H1 (cell line): ENCODE measurements around the gene CNBD2. TPM values are rescaled to one million over a fixed set of nuclear protein-coding genes. Genes with fewer than 3 reads are reported as not detected.
A peak's percentile ranks its signal among the peaks of the same experiment; 100 is the strongest.

Experiments
- CTCF ChIA-PET: fragments of 300-600 bp; sonication (Branson Sonifier 250); formaldehyde crosslinking; loops from one replicate; lab custom pipeline; 2021; ENCODE audit not compliant: partially characterized antibody; lab: Charles Lee
- POLR2A ChIA-PET: fragments of 300-600 bp; sonication (Branson Sonifier 250); formaldehyde crosslinking; loops from one replicate; lab custom pipeline; 2021; ENCODE audit warnings: inconsistent platforms; ENCODE audit not compliant: partially characterized antibody; lab: Charles Lee
- DNase-seq, 2 experiments: peaks; one replicate each; pipeline versions ENCODE4 v3.0.0 to v3.0.0-alpha.2; 2010 to 2022; ENCODE audit warnings: low spot score in 2 of 2, low read depth in 1 of 2, mixed read lengths in 1 of 2
- FAIRE-seq: peaks from 2 replicates; lab custom pipeline; 2011; peaks lifted over from hg19 to GRCh38; lab: Jason Lieb, UNC
- H2AFZ ChIP-seq: 2 replicates; pipeline ENCODE4 v1.8.1; 2012; ENCODE audit warnings: low read length, inconsistent platforms
- H2AK5ac ChIP-seq: 2 replicates; pipeline ENCODE4 v1.6.1; 2013; ENCODE audit warnings: low read depth, low read length
- H2BK120ac ChIP-seq: replicated peaks from 2 replicates; pipeline ENCODE3; 2013; ENCODE audit warnings: low read depth, low read length, inconsistent platforms
- H2BK12ac ChIP-seq: 2 replicates; pipeline ENCODE4 v1.6.1; 2013; ENCODE audit warnings: low read depth, low read length
- H2BK15ac ChIP-seq: 2 replicates; pipeline ENCODE4 v1.6.1; 2013; ENCODE audit warnings: low read length
- H2BK20ac ChIP-seq: 2 replicates; pipeline ENCODE4 v1.6.1; 2013; ENCODE audit warnings: low read length
- H2BK5ac ChIP-seq: 2 replicates; pipeline ENCODE4 v1.6.1; 2013; ENCODE audit warnings: low read depth, low read length
- H3K14ac ChIP-seq: 2 replicates; pipeline ENCODE4 v1.6.1; 2013; ENCODE audit warnings: inconsistent platforms; ENCODE audit not compliant: insufficient read length
- H3K18ac ChIP-seq: 2 replicates; pipeline ENCODE4 v1.6.1; 2013; ENCODE audit warnings: low read length; ENCODE audit errors: extremely low read depth
- H3K23ac ChIP-seq: 2 replicates; pipeline ENCODE4 v1.6.1; 2013; ENCODE audit warnings: inconsistent platforms; ENCODE audit not compliant: insufficient read length
- H3K23me2 ChIP-seq: 2 replicates; pipeline ENCODE4 v1.6.1; 2013; ENCODE audit warnings: low read depth, low read length
- H3K27ac ChIP-seq: 2 replicates; pipeline ENCODE4 v1.6.1; 2011; ENCODE audit warnings: low read depth, low read length, inconsistent platforms
- H3K27me3 ChIP-seq, 4 experiments: replicated peaks in 1 of 4; 1 replicate in 1 of 4; 2 replicates in 3 of 4; pipeline versions ENCODE4 v1.6.1 to v1.8.1; 2011 to 2013; ENCODE audit warnings: low read length in 3 of 4, mild to moderate bottlenecking in 3 of 4, inconsistent platforms in 2 of 4, mixed read lengths in 2 of 4, moderate library complexity in 1 of 4; ENCODE audit not compliant: control insufficient read depth in 3 of 4, insufficient read depth in 3 of 4; ENCODE audit errors: extremely low read depth in 1 of 4
- H3K36me3 ChIP-seq, 4 experiments: 2 replicates each; pipeline versions ENCODE4 v1.6.1 to v1.8.1; 2011 to 2013; ENCODE audit warnings: mild to moderate bottlenecking in 4 of 4, low read length in 3 of 4, moderate library complexity in 2 of 4, control low read depth in 1 of 4, inconsistent platforms in 1 of 4; ENCODE audit not compliant: insufficient read depth in 4 of 4, control insufficient read depth in 2 of 4
- H3K4ac ChIP-seq: replicated peaks from 2 replicates; pipeline ENCODE3; 2013; ENCODE audit warnings: low read length, low read depth, mixed read lengths, inconsistent platforms; ENCODE audit not compliant: insufficient read length
- H3K4me1 ChIP-seq, 4 experiments: replicated peaks in 1 of 4; 1 replicate in 1 of 4; 2 replicates in 3 of 4; pipeline versions ENCODE4 v1.6.1 to v1.8.1; 2011 to 2013; ENCODE audit warnings: low read length in 3 of 4, inconsistent platforms in 2 of 4, mixed read lengths in 1 of 4; ENCODE audit not compliant: insufficient read depth in 4 of 4, control insufficient read depth in 3 of 4
- H3K4me2 ChIP-seq, 2 experiments: 2 replicates each; pipeline versions ENCODE4 v1.6.1 to v1.8.1; 2011 to 2013; ENCODE audit warnings: low read depth in 2 of 2, low read length in 2 of 2, control low read depth in 1 of 2, inconsistent platforms in 1 of 2, mild to moderate bottlenecking in 1 of 2; ENCODE audit not compliant: insufficient read depth in 1 of 2
- H3K4me3 ChIP-seq, 4 experiments: fragments of 200-600, 300-600 bp in 1 of 4; sonication (generic), shearing (Covaris generic), sonication (Bioruptor Twin) in 1 of 4; 2 replicates each; pipeline versions ENCODE4 v1.5.1 to v1.8.1; 2011 to 2016; ENCODE audit warnings: low read length in 4 of 4, low read depth in 3 of 4, control low read depth in 2 of 4, inconsistent platforms in 2 of 4, mild to moderate bottlenecking in 2 of 4, mixed read lengths in 1 of 4, moderate library complexity in 1 of 4; ENCODE audit not compliant: insufficient read depth in 2 of 4; ENCODE audit errors: extremely low read depth in 1 of 4
- H3K56ac ChIP-seq: replicated peaks from 2 replicates; pipeline ENCODE3; 2013; ENCODE audit warnings: low read depth, mild to moderate bottlenecking, mixed read lengths, low read length, inconsistent platforms; ENCODE audit not compliant: insufficient read length
- H3K79me1 ChIP-seq: 2 replicates; pipeline ENCODE4 v1.6.1; 2013; ENCODE audit warnings: low read depth, low read length, control low read depth
- H3K79me2 ChIP-seq, 2 experiments: 2 replicates each; pipeline versions ENCODE4 v1.6.1 to v1.8.1; 2012 to 2013; ENCODE audit warnings: low read length in 2 of 2, mild to moderate bottlenecking in 2 of 2, inconsistent platforms in 1 of 2; ENCODE audit not compliant: insufficient read depth in 2 of 2, control insufficient read depth in 1 of 2
- H3K9ac ChIP-seq, 4 experiments: replicated peaks in 1 of 4; 1 replicate in 1 of 4; 2 replicates in 3 of 4; pipeline versions ENCODE4 v1.6.1 to v1.8.1; 2011 to 2013; ENCODE audit warnings: low read depth in 3 of 4, low read length in 3 of 4, control low read depth in 2 of 4, mild to moderate bottlenecking in 2 of 4, moderate library complexity in 2 of 4, inconsistent platforms in 1 of 4; ENCODE audit errors: extremely low read depth in 1 of 4
- H3K9me3 ChIP-seq, 2 experiments: 2 replicates each; pipeline versions ENCODE4 v1.6.1 to v1.8.1; 2012 to 2013; ENCODE audit warnings: mild to moderate bottlenecking in 2 of 2, moderate library complexity in 2 of 2, control low read depth in 1 of 2, inconsistent platforms in 1 of 2, low read depth in 1 of 2, low read length in 1 of 2, mixed read lengths in 1 of 2; ENCODE audit not compliant: insufficient read depth in 2 of 2
- H4K20me1 ChIP-seq, 2 experiments: replicated peaks in 1 of 2; 2 replicates each; pipeline versions ENCODE3 to v1.8.1; 2011 to 2013; ENCODE audit warnings: inconsistent platforms in 2 of 2, low read length in 2 of 2, mild to moderate bottlenecking in 1 of 2; ENCODE audit not compliant: insufficient read depth in 2 of 2, control insufficient read depth in 1 of 2
- H4K5ac ChIP-seq: 2 replicates; pipeline ENCODE4 v1.6.1; 2013; ENCODE audit warnings: low read length, low read depth, mixed read lengths, inconsistent platforms; ENCODE audit not compliant: insufficient read length
- H4K8ac ChIP-seq: 2 replicates; pipeline ENCODE4 v1.8.0; 2013; ENCODE audit warnings: mild to moderate bottlenecking, moderate library complexity, low read length, inconsistent platforms; ENCODE audit not compliant: insufficient read depth; ENCODE audit errors: extremely low read depth
- H4K91ac ChIP-seq: replicated peaks from 2 replicates; pipeline ENCODE3; 2013; ENCODE audit warnings: low read length, mixed read lengths, inconsistent platforms; ENCODE audit not compliant: insufficient read length
- BACH1 ChIP-seq: IDR thresholded peaks from 2 replicates; pipeline ENCODE4 v1.6.1; 2012; ENCODE audit warnings: low read length, improper control_type of control experiment
- WGBS, 2 experiments: shearing (Covaris generic) in 1 of 2; methylation state at CpG; one replicate each; pipeline versions ENCODE4 v1.1.6 to v1.1.7; 2013 to 2015; ENCODE audit warnings: low lambda C conversion rate in 2 of 2, mixed read lengths in 2 of 2, inconsistent platforms in 1 of 2, low coverage in 1 of 2, missing lambda C conversion rate in 1 of 2; ENCODE audit not compliant: insufficient replicate concordance in 2 of 2, insufficient coverage in 1 of 2, insufficient read length in 1 of 2; ENCODE audit errors: extremely low coverage in 1 of 2, missing lambda C conversion rate in 1 of 2; 5-methylcytosine and 5-hydroxymethylcytosine counted together
- polyA plus RNA-seq, 7 experiments: library from polyadenylated mRNA; depleted of rRNA in 3 of 7; stranded (reverse) in 5 of 7; unstranded in 2 of 7; fragments of >200 nt in 5 of 7; fragments of 200-250 nt in 2 of 7; gene quantifications; 1 replicate in 5 of 7; 2 replicates in 1 of 7; 4 replicates in 1 of 7; pipeline versions ENCODE4 v1.2.1 to v1.2.3, GENCODE V29; 2011 to 2013; ENCODE audit warnings: missing spikeins in 2 of 7, mixed read lengths in 2 of 7
- total RNA-seq: library from RNA; stranded (reverse); fragmentation: NEBNext Ultra II Directional; extraction: Animal tissue kit (Norgen Biotek cat#: 25700); gene quantifications from 2 replicates; pipeline ENCODE4 v1.2.1, GENCODE V29; 2021

Gene CNBD2
- total and polyA plus RNA-seq, 2 of the 8 experiments (the other 6 are each of a cell fraction or from before 2014, with no cell fraction given), result 2.6 to 4.5 TPM

- H2BK120ac ChIP-seq, result no peak overlapping the region
- no peak overlapping the region for H3K27ac ChIP-seq
- H3K79me1 ChIP-seq, result no peaks in the 10 kb centered on the region
- H3K14ac ChIP-seq, result no peak overlapping the region
- peaks cover 0 to 39% of the 10 kb centered on the region in 2 experiments; a peak in 3 of 4 replicates for H3K79me2 ChIP-seq
- H3K9ac ChIP-seq, result peak overlapping the region in 1 of 4 experiments; percentile 25; a peak in 1 of 7 replicates
- H3K23ac ChIP-seq, result no peak overlapping the region
- peaks cover 0 to 4% of the 10 kb centered on the region in 2 experiments for H4K20me1 ChIP-seq
- peak overlapping the region; percentile 23 to 98 (median 52); a peak in 7 of 8 replicates for H3K4me3 ChIP-seq
- peak overlapping the region; percentile 85 for H3K18ac ChIP-seq
- peak overlapping the region; percentile 83; the same call in 1 of the 2 replicates for H2BK12ac ChIP-seq
- CTCF ChIA-PET, result interaction anchor here (0.9 to 1.7 kb wide), 5 partner anchors 57 to 165 kb away, joined by 3 to 6 read pairs (median 3); partner anchors contain the start of gene SCAND1
- 80% methylated on average over 13 of the region's 13 CpGs; no CpG with 5 or more reads in 1 of the 2 experiments for WGBS, 2 experiments
- H3K4me2 ChIP-seq, result peak overlapping the region; percentile 65 to 79
- POLR2A ChIA-PET, result interaction anchor here (0.7 to 3.5 kb wide), 8 partner anchors 8 to 185 kb away, joined by 3 to 16 read pairs (median 3); partner anchors contain the start of genes AAR2 and SCAND1
- FAIRE-seq (no peak), DNase-seq (peak in 1 of 2 experiments; percentile 53)
- peak overlapping the region; percentile 85; the same call in 1 of the 2 replicates for H2BK15ac ChIP-seq
- peak overlapping the region; percentile 60 for H2AFZ ChIP-seq
- H3K36me3 ChIP-seq, result no peaks in the 10 kb centered on the region
- no peaks in the 10 kb centered on the region for H3K23me2 ChIP-seq
- H3K9me3 ChIP-seq, result no peaks in the 10 kb centered on the region
- peak overlapping the region; percentile 75 for H4K5ac ChIP-seq
- no peak overlapping the region for H3K56ac ChIP-seq
- peaks cover 4 to 10% (median 6%) of the 10 kb centered on the region in 4 experiments; a peak in 6 of 7 replicates for H3K4me1 ChIP-seq
- H2BK5ac ChIP-seq, result peak overlapping the region; percentile 55
- H4K8ac ChIP-seq, result peak overlapping the region; percentile 75; the same call in 1 of the 2 replicates
- H3K27me3 ChIP-seq, result no peaks in the 10 kb centered on the region
- peak overlapping the region; percentile 34 for H3K4ac ChIP-seq
- H2BK20ac ChIP-seq, result peak overlapping the region; percentile 40; the same call in 1 of the 2 replicates
- H4K91ac ChIP-seq, result peak overlapping the region; percentile 53
- H2AK5ac ChIP-seq, result no peak overlapping the region
- TF ChIP-seq BACH1, result peak; percentile 64; the same call in 1 of the 2 replicates
Measured at GRCh38 chr20:36051318-36052116, 83.1 kb downstream of the CNBD2 start.
